Activated naive CD4-positive, alpha-beta T cell treated with Interleukin-2 at 50 U/mL for 16 hours (primary cell): ENCODE data around the gene SMIM7.
"Not testable (repeated sequence)": the region's sequence is repeated elsewhere in the genome, so short reads cannot be mapped to it uniquely, and the experiment has no call there.

Source experiments
- DNase-seq: peaks from one replicate; pipeline ENCODE4 v3.0.0-alpha.2; 2020

SMIM7 gene

GRCh38 chr19:16654140-16654539 is 5.8 kb downstream of the SMIM7 start:
- DNase-seq = no peak

- DNase-seq = no peak
Measured at GRCh38 chr19:16652854-16653253, 7.1 kb downstream of the SMIM7 start.

GRCh38 chr19:16651421-16652188 is 8.3 kb downstream of the SMIM7 start:
- DNase-seq = not testable (repeated sequence)

GRCh38 chr19:16650821-16651220 is 9.1 kb downstream of the SMIM7 start:
- DNase-seq = no peak

GRCh38 chr19:16649734-16650133 is 10.2 kb downstream of the SMIM7 start:
- DNase-seq = no peak

- DNase-seq = no peak
Measured at GRCh38 chr19:16645140-16645539, 14.8 kb downstream of the SMIM7 start.

GRCh38 chr19:16641695-16642094 is 18.2 kb downstream of the SMIM7 start:
- no peak for DNase-seq

GRCh38 chr19:16640951-16641350 is 19.0 kb downstream of the SMIM7 start:
- no peak for DNase-seq

GRCh38 chr19:16638666-16639065 is 21.3 kb downstream of the SMIM7 start:
- DNase-seq = no peak

- no peak for DNase-seq
Measured at GRCh38 chr19:16637535-16637934, 22.4 kb downstream of the SMIM7 start.

- DNase-seq = no peak
Measured at GRCh38 chr19:16631465-16631864, 28.5 kb downstream of the SMIM7 start.

GRCh38 chr19:16628984-16629691 is 30.8 kb downstream of the SMIM7 start:
- DNase-seq = peak; percentile 3

GRCh38 chr19:16628183-16628983 is 31.6 kb downstream of the SMIM7 start, which contains the start of gene MED26:
Gene MED26 (minus strand): TSS chr19:16628204. CDS start chr19:16627943, 261 bp downstream.
- peak; percentile 93 for DNase-seq

GRCh38 chr19:16627928-16628182 is 32.1 kb downstream of the SMIM7 start:
- no peak for DNase-seq

- peak; percentile 7 for DNase-seq
Measured at GRCh38 chr19:16627193-16627927, 32.6 kb downstream of the SMIM7 start.

GRCh38 chr19:16626796-16627192 is 33.1 kb downstream of the SMIM7 start:
- peak; percentile 25 for DNase-seq

GRCh38 chr19:16625163-16625958 is 34.6 kb downstream of the SMIM7 start:
- no peak for DNase-seq

GRCh38 chr19:16624236-16624635 is 35.7 kb downstream of the SMIM7 start:
- no peak for DNase-seq

GRCh38 chr19:16623576-16623975 is 36.4 kb downstream of the SMIM7 start:
- DNase-seq = no peak

- no peak for DNase-seq
Measured at GRCh38 chr19:16623066-16623465, 36.9 kb downstream of the SMIM7 start.

GRCh38 chr19:16621165-16621800 is 38.7 kb downstream of the SMIM7 start:
- no peak for DNase-seq

- DNase-seq = no peak
Measured at GRCh38 chr19:16620584-16620983, 39.4 kb downstream of the SMIM7 start.
